IMR-90 (cell line): Measurements from ENCODE around the gene RARS2. TPM values are rescaled to one million over a fixed set of nuclear protein-coding genes. Genes with fewer than 3 reads are reported as not detected.
A peak's percentile ranks its signal among the peaks of the same experiment; 100 is the strongest.

ENCODE experiments used
- ATAC-seq: fragments of 200-7000 bp; cut with Tn5 transposase; 2 replicates; pipeline ENCODE4 v1.9.1; 2020; ENCODE audit warnings: low read depth, mild to moderate bottlenecking, moderate library complexity
- BruUV-seq: library from RNA; stranded (reverse); fragments of 400-500 nt; replicated peaks from 2 replicates; lab custom pipeline; 2021; lab: Mats Ljungman, UMichigan
- CTCF ChIA-PET: fragments of 300-600 bp; formaldehyde crosslinking; extraction: SDS; loops from one replicate; lab custom pipeline; 2021; ENCODE audit warnings: antibody characterized with exemption; lab: Yijun Ruan, JAX
- POLR2A ChIA-PET: fragments of 300-600 bp; sonication (Branson Sonifier 250); formaldehyde crosslinking; loops from one replicate; lab custom pipeline; 2022; ENCODE audit warnings: antibody characterized with exemption; ENCODE audit not compliant: unreplicated experiment; lab: Charles Lee
- DNase-seq: peaks from one replicate; pipeline ENCODE4 v3.0.0; 2013
- H2AFZ ChIP-seq: replicated peaks from 2 replicates; pipeline ENCODE3; 2013; ENCODE audit warnings: low read length, mild to moderate bottlenecking; ENCODE audit not compliant: poor library complexity
- H2AK5ac ChIP-seq: 2 replicates; pipeline ENCODE4 v1.6.1; 2013; ENCODE audit warnings: low read depth, low read length, inconsistent platforms
- H2AK9ac ChIP-seq: replicated peaks from 2 replicates; pipeline ENCODE3; 2013; ENCODE audit warnings: mild to moderate bottlenecking, low read depth, low read length, moderate library complexity; ENCODE audit not compliant: poor library complexity
- H2BK120ac ChIP-seq: 2 replicates; pipeline ENCODE4 v1.6.1; 2013; ENCODE audit warnings: low read depth, low read length, inconsistent platforms
- H2BK15ac ChIP-seq: 3 replicates; pipeline ENCODE4 v1.6.1; 2013; ENCODE audit warnings: low read depth, low read length, inconsistent platforms
- H2BK20ac ChIP-seq: 2 replicates; pipeline ENCODE4 v1.6.1; 2013; ENCODE audit warnings: low read depth, mild to moderate bottlenecking, inconsistent platforms, low read length, moderate library complexity
- H2BK5ac ChIP-seq: 2 replicates; pipeline ENCODE4 v1.6.1; 2013; ENCODE audit warnings: mild to moderate bottlenecking, low read depth, low read length, inconsistent platforms; ENCODE audit not compliant: poor library complexity, severe bottlenecking
- H3K14ac ChIP-seq: replicated peaks from 2 replicates; pipeline ENCODE4 v1.6.1; 2013; ENCODE audit warnings: low read depth, low read length, inconsistent platforms
- H3K18ac ChIP-seq: 2 replicates; pipeline ENCODE4 v1.6.1; 2013; ENCODE audit warnings: low read depth, low read length, control low read depth
- H3K23ac ChIP-seq: 2 replicates; pipeline ENCODE4 v1.6.1; 2013; ENCODE audit warnings: low read depth, low read length, inconsistent platforms
- H3K27ac ChIP-seq: 2 replicates; pipeline ENCODE4 v1.5.1; 2013; ENCODE audit warnings: mild to moderate bottlenecking, control low read depth, low read length; ENCODE audit not compliant: insufficient read depth
- H3K27me3 ChIP-seq: 2 replicates; pipeline ENCODE4 v1.6.1; 2013; ENCODE audit warnings: low read length; ENCODE audit not compliant: control insufficient read depth, insufficient read depth
- H3K36me3 ChIP-seq: 2 replicates; pipeline ENCODE4 v1.6.1; 2013; ENCODE audit warnings: low read length, mixed read lengths; ENCODE audit not compliant: control insufficient read depth, insufficient read depth
- H3K4ac ChIP-seq: 2 replicates; pipeline ENCODE4 v1.6.1; 2013; ENCODE audit warnings: low read depth, low read length, inconsistent platforms
- H3K4me1 ChIP-seq: 2 replicates; pipeline ENCODE4 v1.6.1; 2013; ENCODE audit warnings: low read length, mixed read lengths; ENCODE audit not compliant: control insufficient read depth, insufficient read depth
- H3K4me2 ChIP-seq: 2 replicates; pipeline ENCODE4 v1.6.1; 2013; ENCODE audit warnings: low read depth, mild to moderate bottlenecking, control low read depth, low read length, moderate library complexity
- H3K4me3 ChIP-seq: 2 replicates; pipeline ENCODE4 v1.5.1; 2013; ENCODE audit warnings: low read depth, mild to moderate bottlenecking, control low read depth, low read length, moderate library complexity; ENCODE audit not compliant: insufficient read depth
- H3K56ac ChIP-seq: 2 replicates; pipeline ENCODE4 v1.6.1; 2013; ENCODE audit warnings: low read length, inconsistent platforms; ENCODE audit not compliant: insufficient read depth; ENCODE audit errors: extremely low read depth
- H3K79me1 ChIP-seq, 2 experiments: 2 replicates each; pipeline ENCODE4 v1.6.1; 2013; ENCODE audit warnings: low read length in 2 of 2, inconsistent platforms in 1 of 2, low read depth in 1 of 2
- H3K9ac ChIP-seq: 2 replicates; pipeline ENCODE4 v1.6.1; 2013; ENCODE audit warnings: low read depth, low read length, control low read depth
- H3K9me1 ChIP-seq: 2 replicates; pipeline ENCODE4 v1.6.1; 2013; ENCODE audit warnings: low read length, inconsistent platforms; ENCODE audit not compliant: insufficient read depth
- H3K9me3 ChIP-seq: 2 replicates; pipeline ENCODE4 v1.6.1; 2013; ENCODE audit warnings: low read length; ENCODE audit not compliant: control insufficient read depth, insufficient read depth
- H4K20me1 ChIP-seq: 2 replicates; pipeline ENCODE4 v1.6.1; 2013; ENCODE audit warnings: low read length, inconsistent platforms; ENCODE audit not compliant: insufficient read depth
- H4K5ac ChIP-seq: 2 replicates; pipeline ENCODE4 v1.6.1; 2013; ENCODE audit warnings: mild to moderate bottlenecking, low read depth, low read length, control low read depth
- H4K8ac ChIP-seq, 2 experiments: 2 replicates each; pipeline ENCODE4 v1.6.1; 2013; ENCODE audit warnings: low read depth in 2 of 2, low read length in 2 of 2, control low read depth in 1 of 2, inconsistent platforms in 1 of 2
- H4K91ac ChIP-seq: 2 replicates; pipeline ENCODE4 v1.6.1; 2013; ENCODE audit warnings: low read depth, low read length, inconsistent platforms; ENCODE audit not compliant: insufficient read depth
- BHLHE40 ChIP-seq: fragments of 150-350 bp; IDR thresholded peaks from 2 replicates; pipeline ENCODE4 v1.6.1; 2016; ENCODE audit warnings: mild to moderate bottlenecking, low read depth, low read length
- CEBPB ChIP-seq: IDR thresholded peaks from 2 replicates; pipeline ENCODE4 v1.6.1; 2012; ENCODE audit warnings: low read depth, low read length, improper control_type of control experiment
- CTCF ChIP-seq: conservative IDR thresholded peaks from 2 replicates; pipeline ENCODE4 v1.5.1; 2012; ENCODE audit warnings: mild to moderate bottlenecking, low read depth, low read length, improper control_type of control experiment
- FOS ChIP-seq: fragments of 150-350 bp; IDR thresholded peaks from 2 replicates; pipeline ENCODE4 v1.6.1; 2016; ENCODE audit warnings: low read depth, low read length
- MAFK ChIP-seq: IDR thresholded peaks from 2 replicates; pipeline ENCODE4 v1.6.1; 2012; ENCODE audit warnings: low read depth, low read length, improper control_type of control experiment
- MAZ ChIP-seq: IDR thresholded peaks from 2 replicates; pipeline ENCODE4 v1.6.1; 2012; ENCODE audit warnings: low read depth, mild to moderate bottlenecking, low read length, improper control_type of control experiment, moderate library complexity, borderline replicate concordance
- MXI1 ChIP-seq: IDR thresholded peaks from 2 replicates; pipeline ENCODE4 v1.6.1; 2012; ENCODE audit warnings: low read depth, mild to moderate bottlenecking, low read length, moderate library complexity, borderline replicate concordance
- NFE2L2 ChIP-seq: fragments of 150-350 bp; IDR thresholded peaks from 2 replicates; pipeline ENCODE4 v1.6.1; 2016; ENCODE audit warnings: low read depth, mild to moderate bottlenecking, low read length
- POLR2A ChIP-seq: IDR thresholded peaks from 2 replicates; pipeline ENCODE4 v1.6.1; 2012; ENCODE audit warnings: mild to moderate bottlenecking, low read depth, low read length
- RAD21 ChIP-seq: IDR thresholded peaks from 2 replicates; pipeline ENCODE4 v1.6.1; 2012; ENCODE audit warnings: low read length, improper control_type of control experiment
- RCOR1 ChIP-seq: IDR thresholded peaks from 2 replicates; pipeline ENCODE4 v1.6.1; 2012; ENCODE audit warnings: mild to moderate bottlenecking, low read length, improper control_type of control experiment; ENCODE audit not compliant: insufficient replicate concordance
- RFX5 ChIP-seq: IDR thresholded peaks from 2 replicates; pipeline ENCODE4 v1.8.0; 2012; ENCODE audit warnings: low read depth, mild to moderate bottlenecking, low read length, moderate library complexity
- SMC3 ChIP-seq: fragments of 150-350 bp; IDR thresholded peaks from 2 replicates; pipeline ENCODE4 v1.6.1; 2016; ENCODE audit warnings: low read depth, mild to moderate bottlenecking, antibody characterized with exemption, low read length, moderate library complexity
- USF2 ChIP-seq: fragments of 150-350 bp; IDR thresholded peaks from 2 replicates; pipeline ENCODE4 v1.6.1; 2017; ENCODE audit warnings: mild to moderate bottlenecking, antibody characterized with exemption, low read length, low read depth
- WGBS, 2 experiments: methylation state at CpG; one replicate each; pipeline versions ENCODE4 v1.1.5 to v1.1.7; 2013; ENCODE audit warnings: missing lambda C conversion rate in 2 of 2; ENCODE audit not compliant: insufficient read length in 1 of 2; ENCODE audit errors: extremely low coverage in 2 of 2; 5-methylcytosine and 5-hydroxymethylcytosine counted together
- dilution Hi-C: fragments of 300-500 bp; cut with HindIII; formaldehyde crosslinking; loops from one replicate; pipeline ENCODE4 v1.14.3; 2018; ENCODE audit warnings: low sequenced_read_pairs; ENCODE audit not compliant: unreplicated experiment
- in situ Hi-C: fragments of 300-500 bp; cut with MboI; formaldehyde crosslinking; loops from 3 replicates; pipeline ENCODE4 v1.14.3; 2019; ENCODE audit warnings: low sequenced_read_pairs, inconsistent platforms, mixed read lengths
- intact Hi-C: fragments of 100-400 bp; cut with micrococcal nuclease; formaldehyde crosslinking; loops from 2 replicates; pipeline ENCODE4 v1.10.0; 2022
- polyA plus RNA-seq, 3 experiments: library from polyadenylated mRNA; depleted of rRNA; stranded (reverse); fragments of >200 nt; gene quantifications; 2 replicates each; pipeline ENCODE4 v1.2.3, GENCODE V29; 2012; ENCODE audit warnings: low replicate concordance in 1 of 3
- total RNA-seq: library from RNA; depleted of rRNA; stranded (reverse); fragments of >200 nt; gene quantifications from 2 replicates; pipeline ENCODE4 v1.2.3, GENCODE V29; 2012

The RARS2 gene
- total and polyA plus RNA-seq, 2 of the 4 experiments (the other 2 are of a cell fraction) = 19.9 to 33.0 TPM

- H2AFZ ChIP-seq = no peak overlapping the region
- H3K79me1 ChIP-seq = no peaks in the 10 kb centered on the region; a peak in 2 of 4 replicates
- no CpG with 5 or more reads among the region's 3 CpGs for WGBS, 2 experiments
- CTCF ChIA-PET = no interaction called here
- H2AK5ac ChIP-seq = no peak overlapping the region
- H3K4me2 ChIP-seq = no peak overlapping the region
- H3K4ac ChIP-seq = no peak overlapping the region
- H4K8ac ChIP-seq = no peak overlapping the region
- H2BK5ac ChIP-seq = no peak overlapping the region
- no peaks in the 10 kb centered on the region for H3K9me3 ChIP-seq
- no peak overlapping the region for H3K27ac ChIP-seq
- no peak overlapping the region for H3K18ac ChIP-seq
- in situ Hi-C loops (no loop called here), dilution Hi-C loops (no loop called here), intact Hi-C loops (no loop called here)
- H3K56ac ChIP-seq = no peak overlapping the region
- no peak for TF ChIP-seq MXI1
- TF ChIP-seq FOS = no peak
- no peak for TF ChIP-seq USF2
- TF ChIP-seq NFE2L2 = no peak
- TF ChIP-seq BHLHE40 = no peak
- no peak for TF ChIP-seq MAZ
- no peak for TF ChIP-seq POLR2A
- TF ChIP-seq RFX5 = no peak
- no peak for TF ChIP-seq CEBPB
- TF ChIP-seq RAD21 = no peak
- no peak for TF ChIP-seq CTCF
- no peak for TF ChIP-seq SMC3
- TF ChIP-seq RCOR1 = no peak
- no peak for TF ChIP-seq MAFK
- no peaks in the 10 kb centered on the region for H3K9me1 ChIP-seq
- H4K20me1 ChIP-seq = no peaks in the 10 kb centered on the region
- H2AK9ac ChIP-seq = no peak overlapping the region
- peaks cover 4% of the 10 kb centered on the region for H3K36me3 ChIP-seq
- H4K5ac ChIP-seq = no peak overlapping the region
- H2BK15ac ChIP-seq = no peak overlapping the region
- H2BK20ac ChIP-seq = no peak overlapping the region
- DNase-seq = peak; percentile 45
- no peak overlapping the region for H3K23ac ChIP-seq
- no peak overlapping the region for H3K14ac ChIP-seq
- H4K91ac ChIP-seq = no peak overlapping the region
- no TSS peak for BruUV-seq
- no peak overlapping the region for H2BK120ac ChIP-seq
- H3K4me1 ChIP-seq = no peaks in the 10 kb centered on the region
- H3K4me3 ChIP-seq = no peak overlapping the region
- no peaks in the 10 kb centered on the region for H3K27me3 ChIP-seq
- peak; percentile 56; the same call in 1 of the 2 replicates for ATAC-seq
- POLR2A ChIA-PET = no interaction called here
- no peak overlapping the region for H3K9ac ChIP-seq
Observed at GRCh38 chr6:87623248-87623647, 33.5 kb upstream of the RARS2 start.
